AG08395 (cell line): Measurements from ENCODE around the gene HLA-DPB1.

Source experiments
- DNase-seq: peaks from one replicate; pipeline ENCODE4 v3.0.0; 2012; ENCODE audit warnings: mixed read lengths, low spot score

HLA-DPB1 gene

GRCh38 chr6:33136310-33136900 is 60.6 kb downstream of the HLA-DPB1 start:
- no peak for DNase-seq
